ENCODE results near the gene DUOXA1. TPM values are rescaled to one million over a fixed set of nuclear protein-coding genes. Genes with fewer than 3 reads are reported as not detected.
"Not testable (repeated sequence)": the region's sequence is repeated elsewhere in the genome, so short reads cannot be mapped to it uniquely, and the experiment has no call there.

Gene DUOXA1
- total RNA-seq, 1 donor from 2014 or later, result not detected

GRCh38 chr15:45106002-45106790 lies 23.5 kb downstream of the DUOXA1 start:
- no peak overlapping the region for H3K4me3 Mint-ChIP-seq
- H3K4me1 Mint-ChIP-seq, result no peaks in the 10 kb centered on the region
- peaks cover 21% of the 10 kb centered on the region for H3K27me3 Mint-ChIP-seq
- H3K36me3 Mint-ChIP-seq (ENCODE audit: low read depth), result no peaks in the 10 kb centered on the region
- no peak for DNase-seq
- intact Hi-C loops (cut with micrococcal nuclease), result no loop called here
- no peak overlapping the region for H3K27ac Mint-ChIP-seq
- H3K9me3 Mint-ChIP-seq, result no peaks in the 10 kb centered on the region

- H3K4me1 Mint-ChIP-seq, result no peaks in the 10 kb centered on the region
- H3K9me3 Mint-ChIP-seq, result no peaks in the 10 kb centered on the region
- H3K27me3 Mint-ChIP-seq, result peaks cover 20% of the 10 kb centered on the region
- DNase-seq, result no peak
- intact Hi-C loops (cut with micrococcal nuclease), result no loop called here
- H3K36me3 Mint-ChIP-seq (ENCODE audit: low read depth), result no peaks in the 10 kb centered on the region
- no peak overlapping the region for H3K27ac Mint-ChIP-seq
- no peak overlapping the region for H3K4me3 Mint-ChIP-seq
These were observed 24.1 kb downstream of the DUOXA1 start for GRCh38 chr15:45105586-45105985.

GRCh38 chr15:45104170-45104569 lies 25.5 kb downstream of the DUOXA1 start:
- H3K27ac Mint-ChIP-seq; H3K9me3 Mint-ChIP-seq; H3K4me3 Mint-ChIP-seq; H3K4me1 Mint-ChIP-seq; H3K27me3 Mint-ChIP-seq; intact Hi-C loops (cut with micrococcal nuclease); H3K36me3 Mint-ChIP-seq (ENCODE audit: low read depth); DNase-seq: not testable (repeated sequence)

GRCh38 chr15:45102226-45102625 lies 27.5 kb downstream of the DUOXA1 start:
- no peaks in the 10 kb centered on the region for H3K27me3 Mint-ChIP-seq
- no peaks in the 10 kb centered on the region for H3K4me1 Mint-ChIP-seq
- H3K36me3 Mint-ChIP-seq (ENCODE audit: low read depth), result no peaks in the 10 kb centered on the region
- intact Hi-C loops (cut with micrococcal nuclease), result no loop called here
- no peaks in the 10 kb centered on the region for H3K9me3 Mint-ChIP-seq
- no peak overlapping the region for H3K27ac Mint-ChIP-seq
- no peak for DNase-seq
- no peak overlapping the region for H3K4me3 Mint-ChIP-seq

- DNase-seq, result no peak
- H3K27me3 Mint-ChIP-seq, result no peaks in the 10 kb centered on the region
- no peaks in the 10 kb centered on the region for H3K4me1 Mint-ChIP-seq
- no peaks in the 10 kb centered on the region for H3K36me3 Mint-ChIP-seq (ENCODE audit: low read depth)
- H3K27ac Mint-ChIP-seq, result no peak overlapping the region
- no peak overlapping the region for H3K4me3 Mint-ChIP-seq
- intact Hi-C loops (cut with micrococcal nuclease), result no loop called here
- H3K9me3 Mint-ChIP-seq, result no peaks in the 10 kb centered on the region
These were observed 27.9 kb downstream of the DUOXA1 start for GRCh38 chr15:45101749-45102148.

- Mint-ChIP-seq H3K4me3 (no peak overlapping the region), H3K4me1 (no peaks in the 10 kb centered on the region), H3K36me3 (ENCODE audit: low read depth) (no peaks in the 10 kb centered on the region), H3K27ac (no peak overlapping the region), H3K9me3 (no peaks in the 10 kb centered on the region), H3K27me3 (no peaks in the 10 kb centered on the region)
- intact Hi-C loops (cut with micrococcal nuclease), result no loop called here
- DNase-seq, result no peak
These were observed 28.6 kb downstream of the DUOXA1 start for GRCh38 chr15:45100884-45101625.

- no peak for DNase-seq
- no peak overlapping the region for H3K4me3 Mint-ChIP-seq
- H3K27ac Mint-ChIP-seq, result no peak overlapping the region
- H3K4me1 Mint-ChIP-seq, result no peaks in the 10 kb centered on the region
- H3K27me3 Mint-ChIP-seq, result no peaks in the 10 kb centered on the region
- no peaks in the 10 kb centered on the region for H3K36me3 Mint-ChIP-seq (ENCODE audit: low read depth)
- intact Hi-C loops (cut with micrococcal nuclease), result no loop called here
- H3K9me3 Mint-ChIP-seq, result no peaks in the 10 kb centered on the region
These were observed 30.0 kb downstream of the DUOXA1 start for GRCh38 chr15:45099549-45100165.

- Mint-ChIP-seq H3K9me3 (no peaks in the 10 kb centered on the region), H3K27me3 (no peaks in the 10 kb centered on the region), H3K4me1 (no peaks in the 10 kb centered on the region), H3K36me3 (ENCODE audit: low read depth) (no peaks in the 10 kb centered on the region), H3K27ac (no peak overlapping the region), H3K4me3 (no peak overlapping the region)
- no peak for DNase-seq
- intact Hi-C loops (cut with micrococcal nuclease), result no loop called here
These were observed 32.2 kb downstream of the DUOXA1 start for GRCh38 chr15:45097466-45097865.

GRCh38 chr15:45095661-45096060 lies 34.0 kb downstream of the DUOXA1 start:
- Mint-ChIP-seq H3K27me3 (peaks cover 8% of the 10 kb centered on the region), H3K9me3 (no peaks in the 10 kb centered on the region), H3K4me3 (no peak overlapping the region), H3K36me3 (ENCODE audit: low read depth) (no peaks in the 10 kb centered on the region), H3K27ac (no peak overlapping the region), H3K4me1 (no peaks in the 10 kb centered on the region)
- DNase-seq, result no peak
- intact Hi-C loops (cut with micrococcal nuclease), result no loop called here

- no peaks in the 10 kb centered on the region for H3K36me3 Mint-ChIP-seq (ENCODE audit: low read depth)
- no peak for DNase-seq
- no peak overlapping the region for H3K4me3 Mint-ChIP-seq
- intact Hi-C loops (cut with micrococcal nuclease), result no loop called here
- H3K27ac Mint-ChIP-seq, result no peak overlapping the region
- no peaks in the 10 kb centered on the region for H3K4me1 Mint-ChIP-seq
- H3K9me3 Mint-ChIP-seq, result no peaks in the 10 kb centered on the region
- H3K27me3 Mint-ChIP-seq, result peaks cover 15% of the 10 kb centered on the region
These were observed 35.3 kb downstream of the DUOXA1 start for GRCh38 chr15:45094358-45094730.

- no peak for DNase-seq
- Mint-ChIP-seq H3K36me3 (ENCODE audit: low read depth) (no peaks in the 10 kb centered on the region), H3K27ac (no peak overlapping the region), H3K4me3 (no peak overlapping the region), H3K4me1 (no peaks in the 10 kb centered on the region), H3K9me3 (no peaks in the 10 kb centered on the region), H3K27me3 (peaks cover 18% of the 10 kb centered on the region)
- intact Hi-C loops (cut with micrococcal nuclease), result no loop called here
These were observed 35.9 kb downstream of the DUOXA1 start for GRCh38 chr15:45093622-45094357.

GRCh38 chr15:45093013-45093412 lies 36.7 kb downstream of the DUOXA1 start:
- intact Hi-C loops (cut with micrococcal nuclease), result no loop called here
- Mint-ChIP-seq H3K9me3 (no peaks in the 10 kb centered on the region), H3K27ac (no peak overlapping the region), H3K4me3 (no peak overlapping the region), H3K4me1 (no peaks in the 10 kb centered on the region), H3K36me3 (ENCODE audit: low read depth) (no peaks in the 10 kb centered on the region), H3K27me3 (peaks cover 21% of the 10 kb centered on the region)
- no peak for DNase-seq

GRCh38 chr15:45091576-45091975 lies 38.1 kb downstream of the DUOXA1 start:
- Mint-ChIP-seq H3K36me3 (ENCODE audit: low read depth) (no peaks in the 10 kb centered on the region), H3K27me3 (peaks cover 25% of the 10 kb centered on the region), H3K9me3 (no peaks in the 10 kb centered on the region), H3K27ac (no peak overlapping the region), H3K4me3 (no peak overlapping the region), H3K4me1 (no peaks in the 10 kb centered on the region)
- DNase-seq, result no peak
- intact Hi-C loops (cut with micrococcal nuclease), result no loop called here

GRCh38 chr15:45091161-45091560 lies 38.5 kb downstream of the DUOXA1 start:
- peaks cover 25% of the 10 kb centered on the region for H3K27me3 Mint-ChIP-seq
- H3K27ac Mint-ChIP-seq, result no peak overlapping the region
- H3K36me3 Mint-ChIP-seq (ENCODE audit: low read depth), result no peaks in the 10 kb centered on the region
- H3K9me3 Mint-ChIP-seq, result no peaks in the 10 kb centered on the region
- intact Hi-C loops (cut with micrococcal nuclease), result no loop called here
- DNase-seq, result no peak
- H3K4me3 Mint-ChIP-seq, result no peak overlapping the region
- H3K4me1 Mint-ChIP-seq, result no peaks in the 10 kb centered on the region
